ENCODE data around the gene OTUD5. TPM values are rescaled to one million over a fixed set of nuclear protein-coding genes. Genes with fewer than 3 reads are reported as not detected.

OTUD5 gene
- total RNA-seq, 1 experiment from 2014 or later, result 41.4 TPM

DNA sequence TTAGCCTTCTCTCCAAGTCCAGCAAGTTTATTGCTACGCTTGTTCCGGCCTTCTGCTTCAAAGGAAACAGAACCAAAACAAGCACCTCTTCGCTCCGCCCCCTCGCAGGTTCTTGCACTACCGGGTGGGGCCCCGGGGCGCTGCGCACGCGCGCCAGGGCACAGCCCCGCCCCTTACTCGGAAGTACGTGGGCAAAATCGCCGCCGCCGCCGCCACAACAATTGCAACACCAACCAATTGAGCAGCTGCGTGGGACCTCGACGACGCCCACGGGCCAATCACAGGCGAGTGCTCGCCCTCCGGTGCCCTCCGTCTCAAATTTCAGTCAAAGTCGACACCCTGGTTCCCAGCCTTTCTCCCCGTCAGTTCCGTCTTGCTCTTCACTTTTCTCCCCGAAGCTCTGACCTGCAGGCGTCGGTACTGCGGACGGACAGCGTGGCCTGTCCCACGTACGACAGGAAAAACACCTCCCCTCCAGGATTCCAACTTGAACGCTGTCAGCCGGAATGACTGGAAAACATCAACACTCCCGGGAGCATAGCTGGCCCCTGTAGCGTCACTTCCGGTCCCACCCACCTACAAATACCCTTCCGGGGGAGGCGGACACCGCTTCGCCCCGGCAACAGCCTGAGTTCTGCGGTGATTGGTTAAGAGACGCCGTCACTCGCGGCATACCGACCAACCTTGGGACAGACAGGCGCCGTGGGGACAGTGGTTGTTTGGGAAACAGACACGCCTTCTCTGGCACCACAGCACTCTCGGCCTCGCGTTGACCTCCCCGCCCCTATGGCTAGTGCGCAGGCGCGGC, 624 bp upstream of the OTUD5 start:
- BruUV-seq (replicated peaks), result TSS peak; percentile 27
- H4K20me1 ChIP-seq (ENCODE audit: low read length), result no peaks in the 10 kb centered on the region
- POLR2A ChIA-PET (ENCODE audit: unreplicated experiment), result interaction anchor here (0.7 kb wide), 2 partner anchors 84 to 148 kb away, joined by 3 to 6 read pairs; no protein-coding TSS in a partner anchor
- no peaks in the 10 kb centered on the region for H3K9me3 ChIP-seq (ENCODE audit: low read length)
- H3K36me3 ChIP-seq (ENCODE audit: low read depth, low read length), result no peaks in the 10 kb centered on the region
- no peaks in the 10 kb centered on the region for H3K9me2 ChIP-seq (replicated peaks; ENCODE audit: low read length)
- peak overlapping the region; percentile 89 for H2AFZ ChIP-seq (ENCODE audit: low read length)
- intact Hi-C loops (cut with micrococcal nuclease), result loop anchor here (1.0 to 5.0 kb wide), 2 partner anchors 41 to 85 kb away; partner anchors contain the start of genes PIM2 and TFE3
- no peaks in the 10 kb centered on the region for H3F3A ChIP-seq (ENCODE audit: low read length, unreplicated experiment)
- H3K4me3 ChIP-seq (ENCODE audit: low read length), result peak overlapping the region; percentile 89
- H3K4me2 ChIP-seq (ENCODE audit: low read length), result peak overlapping the region; percentile 96
- peaks cover 19% of the 10 kb centered on the region for H3K4me1 ChIP-seq (ENCODE audit: insufficient read depth, low read length)
- H3K27ac ChIP-seq (ENCODE audit: low read length), result peak overlapping the region; percentile 96
- TF ChIP-seq, protein P1, sequence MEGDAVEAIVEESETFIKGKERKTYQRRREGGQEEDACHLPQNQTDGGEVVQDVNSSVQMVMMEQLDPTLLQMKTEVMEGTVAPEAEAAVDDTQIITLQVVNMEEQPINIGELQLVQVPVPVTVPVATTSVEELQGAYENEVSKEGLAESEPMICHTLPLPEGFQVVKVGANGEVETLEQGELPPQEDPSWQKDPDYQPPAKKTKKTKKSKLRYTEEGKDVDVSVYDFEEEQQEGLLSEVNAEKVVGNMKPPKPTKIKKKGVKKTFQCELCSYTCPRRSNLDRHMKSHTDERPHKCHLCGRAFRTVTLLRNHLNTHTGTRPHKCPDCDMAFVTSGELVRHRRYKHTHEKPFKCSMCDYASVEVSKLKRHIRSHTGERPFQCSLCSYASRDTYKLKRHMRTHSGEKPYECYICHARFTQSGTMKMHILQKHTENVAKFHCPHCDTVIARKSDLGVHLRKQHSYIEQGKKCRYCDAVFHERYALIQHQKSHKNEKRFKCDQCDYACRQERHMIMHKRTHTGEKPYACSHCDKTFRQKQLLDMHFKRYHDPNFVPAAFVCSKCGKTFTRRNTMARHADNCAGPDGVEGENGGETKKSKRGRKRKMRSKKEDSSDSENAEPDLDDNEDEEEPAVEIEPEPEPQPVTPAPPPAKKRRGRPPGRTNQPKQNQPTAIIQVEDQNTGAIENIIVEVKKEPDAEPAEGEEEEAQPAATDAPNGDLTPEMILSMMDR (conservative IDR thresholded peaks at IDR 0.05; ENCODE audit: low read depth, low read length), result no peak
- TF ChIP-seq EZH2phosphoT487 (IDR thresholded peaks at IDR 0.05; ENCODE audit: borderline replicate concordance, low read length) (no peak), EZH2 (IDR thresholded peaks at IDR 0.05; ENCODE audit: low read length, unreplicated experiment) (no peak)
- peak overlapping the region; percentile 90 for H3K9ac ChIP-seq (ENCODE audit: low read length)
- peak; percentile 91 for ATAC-seq
- DNase-seq, result peak; percentile 97
- CTCF ChIA-PET, result interaction anchor here (0.6 kb wide), 2 partner anchors 262 to 450 kb away, joined by 3 read pairs; no protein-coding TSS in a partner anchor
- no peaks in the 10 kb centered on the region for H3K27me3 ChIP-seq (ENCODE audit: low read length)
- peaks cover 41% of the 10 kb centered on the region for H3K79me2 ChIP-seq (ENCODE audit: low read length)

DNA sequence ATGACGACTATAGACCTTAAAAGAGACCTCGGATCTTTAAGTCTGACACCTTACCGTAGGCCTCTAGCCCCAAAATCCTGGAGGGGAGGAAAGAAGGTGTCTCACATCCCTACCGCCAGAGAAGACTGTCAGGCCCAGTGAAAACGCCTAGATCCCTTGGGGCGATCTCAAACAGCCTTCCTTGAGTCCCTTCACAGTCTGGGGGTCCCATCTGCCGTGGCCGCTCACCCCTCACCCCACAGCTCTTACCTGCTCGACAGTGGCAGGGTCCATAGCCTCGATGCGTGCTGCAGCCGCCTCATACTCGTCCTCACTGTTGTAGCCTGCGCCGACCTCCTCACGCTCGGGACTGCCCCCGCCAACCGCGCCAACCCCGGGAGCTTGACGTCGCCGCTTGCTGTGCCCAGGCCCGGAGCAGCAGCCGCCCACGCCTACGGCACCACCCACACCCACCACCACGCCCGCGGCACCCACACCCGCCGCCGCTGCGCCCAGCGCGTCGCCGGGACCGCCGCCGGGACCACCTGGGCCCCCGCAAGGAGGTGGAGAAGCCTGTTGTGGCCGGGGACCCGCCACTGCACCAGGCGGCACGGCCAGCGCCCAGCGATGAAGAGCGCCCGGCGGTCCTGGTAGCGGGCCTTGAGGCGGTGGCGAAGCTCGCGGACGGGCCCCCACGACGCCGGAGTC, 536 bp downstream of the OTUD5 start:
- Histone ChIP-seq H3K4me2 (ENCODE audit: low read length) (peak overlapping the region; percentile 99), H3K36me3 (ENCODE audit: low read depth, low read length) (no peaks in the 10 kb centered on the region), H3K9me3 (ENCODE audit: low read length) (no peaks in the 10 kb centered on the region), H4K20me1 (ENCODE audit: low read length) (no peaks in the 10 kb centered on the region), H3K27ac (ENCODE audit: low read length) (no peak overlapping the region), H3F3A (ENCODE audit: low read length, unreplicated experiment) (no peaks in the 10 kb centered on the region), H2AFZ (ENCODE audit: low read length) (no peak overlapping the region), H3K9ac (ENCODE audit: low read length) (peak overlapping the region; percentile 90), H3K4me3 (ENCODE audit: low read length) (peak overlapping the region; percentile 89), H3K9me2 (replicated peaks; ENCODE audit: low read length) (no peaks in the 10 kb centered on the region), H3K4me1 (ENCODE audit: insufficient read depth, low read length) (peaks cover 19% of the 10 kb centered on the region), H3K27me3 (ENCODE audit: low read length) (no peaks in the 10 kb centered on the region), H3K79me2 (ENCODE audit: low read length) (peaks cover 53% of the 10 kb centered on the region)
- DNase-seq (no peak), ATAC-seq (no peak)
- no peak for TF ChIP-seq EZH2phosphoT487 (IDR thresholded peaks at IDR 0.05; ENCODE audit: borderline replicate concordance, low read length)
- no peak for TF ChIP-seq EZH2 (IDR thresholded peaks at IDR 0.05; ENCODE audit: low read length, unreplicated experiment)
- TF ChIP-seq, protein P1 (conservative IDR thresholded peaks at IDR 0.05; ENCODE audit: low read depth, low read length), result no peak
- ChIA-PET CTCF (no interaction called here), POLR2A (ENCODE audit: unreplicated experiment) (no interaction called here)
- intact Hi-C loops (cut with micrococcal nuclease), result loop anchor here (5.0 kb wide), 1 partner anchor 40 kb away; the partner anchor contains the start of gene PIM2
- TSS peak; percentile 39 for BruUV-seq (replicated peaks)

Measured in PC-3 (cell line).